Panc1 (cell line): ENCODE results near the gene HGFAC. TPM values are rescaled to one million over a fixed set of nuclear protein-coding genes. Genes with fewer than 3 reads are reported as not detected.

Experiments used
- ATAC-seq: fragments of 200-7000 bp; cut with Tn5 transposase; 2 replicates; pipeline ENCODE4 v1.9.1; 2020; ENCODE audit warnings: mild to moderate bottlenecking, moderate library complexity
- BruUV-seq: library from RNA; stranded (reverse); fragments of 400-500 nt; replicated peaks from 2 replicates; lab custom pipeline; 2021; lab: Mats Ljungman, UMichigan
- CTCF ChIA-PET: fragments of 300-600 bp; sonication (Branson Sonifier 250); formaldehyde crosslinking; loops from one replicate; lab custom pipeline; 2022; ENCODE audit warnings: antibody characterized with exemption; lab: Charles Lee
- POLR2A ChIA-PET: fragments of 300-600 bp; sonication (Branson Sonifier 250); formaldehyde crosslinking; loops from one replicate; lab custom pipeline; 2022; ENCODE audit warnings: antibody characterized with exemption; lab: Charles Lee
- DNase-seq: peaks from one replicate; pipeline ENCODE4 v3.0.0-alpha.2; 2010; ENCODE audit warnings: low read depth, low spot score
- H3K27ac ChIP-seq: 2 replicates; pipeline ENCODE4 v1.5.1; 2011; ENCODE audit warnings: mild to moderate bottlenecking, low read length, inconsistent platforms
- H3K27me3 ChIP-seq: fragments of 200-500 bp; sonication (Bioruptor generic); 2 replicates; pipeline ENCODE4 v1.6.0; 2014; ENCODE audit warnings: low read length, inconsistent platforms; ENCODE audit not compliant: control insufficient read depth, insufficient read depth
- H3K36me3 ChIP-seq: fragments of 200-500 bp; sonication (Bioruptor generic); 2 replicates; pipeline ENCODE4 v1.5.1; 2014; ENCODE audit warnings: inconsistent platforms, mild to moderate bottlenecking, low read length, moderate library complexity; ENCODE audit not compliant: control insufficient read depth, insufficient read depth
- H3K4me1 ChIP-seq: 2 replicates; pipeline ENCODE4 v1.5.1; 2011; ENCODE audit warnings: inconsistent platforms, mild to moderate bottlenecking, low read length, moderate library complexity; ENCODE audit not compliant: control insufficient read depth, insufficient read depth
- H3K4me3 ChIP-seq, 2 experiments: 2 replicates each; pipeline ENCODE4 v1.5.1; 2011 to 2012; ENCODE audit warnings: low read depth in 2 of 2, low read length in 2 of 2, mild to moderate bottlenecking in 2 of 2, inconsistent platforms in 1 of 2, moderate library complexity in 1 of 2
- H3K9me3 ChIP-seq: fragments of 200-500 bp; sonication (Bioruptor generic); 2 replicates; pipeline ENCODE4 v1.5.1; 2014; ENCODE audit warnings: low read depth, mild to moderate bottlenecking, inconsistent platforms, low read length, moderate library complexity; ENCODE audit not compliant: control insufficient read depth, insufficient read depth
- POLR2AphosphoS5 ChIP-seq: IDR thresholded peaks from 2 replicates; pipeline ENCODE4 v1.6.1; 2012; ENCODE audit warnings: mild to moderate bottlenecking, low read depth, low read length, moderate library complexity
- SIN3A ChIP-seq: IDR thresholded peaks from 2 replicates; pipeline ENCODE4 v1.6.1; 2012; ENCODE audit warnings: low read depth, mild to moderate bottlenecking, low read length, moderate library complexity, borderline replicate concordance; ENCODE audit not compliant: insufficient read depth
- TCF7L2 ChIP-seq: IDR thresholded peaks from 2 replicates; pipeline ENCODE4 v1.6.1; 2011; ENCODE audit warnings: mild to moderate bottlenecking, low read depth, low read length, inconsistent platforms
- in situ Hi-C: cut with HindIII; loops from 2 replicates; pipeline ENCODE4 v1.10.0; 2016; ENCODE audit warnings: low sequenced_read_pairs, low pct_unique_long_range_greater_than_20kb
- intact Hi-C: fragments of 100-400 bp; cut with micrococcal nuclease; formaldehyde crosslinking; loops from one replicate; pipeline ENCODE4 v1.10.0; 2022; ENCODE audit not compliant: unreplicated experiment
- total RNA-seq: library from RNA; stranded (reverse); gene quantifications from one replicate; pipeline ENCODE4 v1.2.1, GENCODE V29; 2021; ENCODE audit not compliant: unreplicated experiment
- TF ChIP-seq, protein P1 (sequence below): fragments of 450-650 bp; IDR thresholded peaks from 2 replicates; pipeline ENCODE4 v1.5.1; 2017; ENCODE audit warnings: mild to moderate bottlenecking
- TF ChIP-seq, protein P2 (sequence below), 2 experiments: IDR thresholded peaks; 2 replicates each; pipeline ENCODE4 v1.6.1; 2011 to 2012; ENCODE audit warnings: low read depth in 2 of 2, control low read depth in 1 of 2, low read length in 1 of 2, mild to moderate bottlenecking in 1 of 2, moderate library complexity in 1 of 2; ENCODE audit not compliant: insufficient read depth in 1 of 2

The HGFAC gene
- total RNA-seq, 1 experiment from 2014 or later, result 0.59 TPM

- Histone ChIP-seq H3K27ac (no peak overlapping the region), H3K9me3 (no peaks in the 10 kb centered on the region), H3K4me1 (no peaks in the 10 kb centered on the region), H3K27me3 (no peaks in the 10 kb centered on the region), H3K36me3 (no peaks in the 10 kb centered on the region), H3K4me3 (no peak overlapping the region)
- ChIA-PET CTCF (no interaction called here), POLR2A (no interaction called here)
- ATAC-seq, result no peak
- TF ChIP-seq TCF7L2 (no peak), POLR2AphosphoS5 (no peak), SIN3A (no peak)
- TF ChIP-seq, protein P1, sequence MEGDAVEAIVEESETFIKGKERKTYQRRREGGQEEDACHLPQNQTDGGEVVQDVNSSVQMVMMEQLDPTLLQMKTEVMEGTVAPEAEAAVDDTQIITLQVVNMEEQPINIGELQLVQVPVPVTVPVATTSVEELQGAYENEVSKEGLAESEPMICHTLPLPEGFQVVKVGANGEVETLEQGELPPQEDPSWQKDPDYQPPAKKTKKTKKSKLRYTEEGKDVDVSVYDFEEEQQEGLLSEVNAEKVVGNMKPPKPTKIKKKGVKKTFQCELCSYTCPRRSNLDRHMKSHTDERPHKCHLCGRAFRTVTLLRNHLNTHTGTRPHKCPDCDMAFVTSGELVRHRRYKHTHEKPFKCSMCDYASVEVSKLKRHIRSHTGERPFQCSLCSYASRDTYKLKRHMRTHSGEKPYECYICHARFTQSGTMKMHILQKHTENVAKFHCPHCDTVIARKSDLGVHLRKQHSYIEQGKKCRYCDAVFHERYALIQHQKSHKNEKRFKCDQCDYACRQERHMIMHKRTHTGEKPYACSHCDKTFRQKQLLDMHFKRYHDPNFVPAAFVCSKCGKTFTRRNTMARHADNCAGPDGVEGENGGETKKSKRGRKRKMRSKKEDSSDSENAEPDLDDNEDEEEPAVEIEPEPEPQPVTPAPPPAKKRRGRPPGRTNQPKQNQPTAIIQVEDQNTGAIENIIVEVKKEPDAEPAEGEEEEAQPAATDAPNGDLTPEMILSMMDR, result no peak
- TF ChIP-seq, protein P2, sequence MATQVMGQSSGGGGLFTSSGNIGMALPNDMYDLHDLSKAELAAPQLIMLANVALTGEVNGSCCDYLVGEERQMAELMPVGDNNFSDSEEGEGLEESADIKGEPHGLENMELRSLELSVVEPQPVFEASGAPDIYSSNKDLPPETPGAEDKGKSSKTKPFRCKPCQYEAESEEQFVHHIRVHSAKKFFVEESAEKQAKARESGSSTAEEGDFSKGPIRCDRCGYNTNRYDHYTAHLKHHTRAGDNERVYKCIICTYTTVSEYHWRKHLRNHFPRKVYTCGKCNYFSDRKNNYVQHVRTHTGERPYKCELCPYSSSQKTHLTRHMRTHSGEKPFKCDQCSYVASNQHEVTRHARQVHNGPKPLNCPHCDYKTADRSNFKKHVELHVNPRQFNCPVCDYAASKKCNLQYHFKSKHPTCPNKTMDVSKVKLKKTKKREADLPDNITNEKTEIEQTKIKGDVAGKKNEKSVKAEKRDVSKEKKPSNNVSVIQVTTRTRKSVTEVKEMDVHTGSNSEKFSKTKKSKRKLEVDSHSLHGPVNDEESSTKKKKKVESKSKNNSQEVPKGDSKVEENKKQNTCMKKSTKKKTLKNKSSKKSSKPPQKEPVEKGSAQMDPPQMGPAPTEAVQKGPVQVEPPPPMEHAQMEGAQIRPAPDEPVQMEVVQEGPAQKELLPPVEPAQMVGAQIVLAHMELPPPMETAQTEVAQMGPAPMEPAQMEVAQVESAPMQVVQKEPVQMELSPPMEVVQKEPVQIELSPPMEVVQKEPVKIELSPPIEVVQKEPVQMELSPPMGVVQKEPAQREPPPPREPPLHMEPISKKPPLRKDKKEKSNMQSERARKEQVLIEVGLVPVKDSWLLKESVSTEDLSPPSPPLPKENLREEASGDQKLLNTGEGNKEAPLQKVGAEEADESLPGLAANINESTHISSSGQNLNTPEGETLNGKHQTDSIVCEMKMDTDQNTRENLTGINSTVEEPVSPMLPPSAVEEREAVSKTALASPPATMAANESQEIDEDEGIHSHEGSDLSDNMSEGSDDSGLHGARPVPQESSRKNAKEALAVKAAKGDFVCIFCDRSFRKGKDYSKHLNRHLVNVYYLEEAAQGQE (IDR thresholded peaks at IDR 0.05; ENCODE audit: insufficient read depth in 1 of 2, low read depth in 2 of 2, low read length in 1 of 2), result no peak
- in situ Hi-C loops (no loop called here), intact Hi-C loops (no loop called here)
- no peak for DNase-seq
- no TSS peak for BruUV-seq
These were observed 55.3 kb downstream of the HGFAC start for GRCh38 chr4:3497095-3497494.

GRCh38 chr4:3497523-3498389, 56.0 kb downstream of the HGFAC start:
- intact Hi-C loops (no loop called here), in situ Hi-C loops (no loop called here)
- H3K27ac ChIP-seq, result no peak overlapping the region
- DNase-seq (no peak), ATAC-seq (no peak; the same call in 1 of the 2 replicates)
- TF ChIP-seq, protein P2 (IDR thresholded peaks at IDR 0.05; ENCODE audit: insufficient read depth in 1 of 2, low read depth in 2 of 2, low read length in 1 of 2), result no peak
- TF ChIP-seq, protein P1, result no peak
- TF ChIP-seq POLR2AphosphoS5, result no peak
- TF ChIP-seq SIN3A, result no peak
- no peak for TF ChIP-seq TCF7L2
- CTCF ChIA-PET, result no interaction called here
- H3K4me1 ChIP-seq, result no peaks in the 10 kb centered on the region
- POLR2A ChIA-PET, result no interaction called here
- H3K27me3 ChIP-seq, result no peaks in the 10 kb centered on the region
- no peaks in the 10 kb centered on the region for H3K36me3 ChIP-seq
- no TSS peak for BruUV-seq
- H3K9me3 ChIP-seq, result no peaks in the 10 kb centered on the region
- H3K4me3 ChIP-seq, result no peak overlapping the region
